ENCODE results near the gene RERG. TPM values are rescaled to one million over a fixed set of nuclear protein-coding genes. Genes with fewer than 3 reads are reported as not detected.

Gene RERG
- total RNA-seq, 8 experiments from 2014 or later: 0.18 to 23.5 (median 1.7) TPM

DNA sequence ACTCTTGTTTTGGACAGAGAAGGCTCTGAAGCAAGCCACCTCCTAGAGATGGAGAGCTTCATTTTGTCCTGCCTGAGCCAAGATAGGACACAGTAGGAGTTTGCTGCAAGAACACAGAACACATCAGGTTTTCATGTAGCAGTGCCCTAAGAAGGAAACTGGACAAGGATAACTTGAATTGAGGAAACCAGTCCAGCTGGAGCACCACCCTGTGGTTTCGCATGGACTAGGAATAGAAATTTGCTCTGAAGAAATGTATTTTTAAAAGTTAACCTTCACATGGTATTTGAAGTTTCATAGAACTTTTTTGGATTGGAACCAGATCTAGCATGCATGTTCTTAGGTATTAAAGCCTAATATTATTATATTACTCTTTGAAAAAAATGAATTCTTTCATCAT, 68.8 kb downstream of the RERG start:
- H3K27ac ChIP-seq: no peak overlapping the region
- in situ Hi-C loops (cut with MboI; ENCODE audit: low pct_unique_long_range_greater_than_20kb in 2 of 9, low sequenced_read_pairs in 9 of 9, unreplicated experiment in 9 of 9): no loop called here
- peak in 3 of 8 experiments; percentile 38 to 61 (median 40) for ATAC-seq (replicated peaks in 6 of 8)

DNA sequence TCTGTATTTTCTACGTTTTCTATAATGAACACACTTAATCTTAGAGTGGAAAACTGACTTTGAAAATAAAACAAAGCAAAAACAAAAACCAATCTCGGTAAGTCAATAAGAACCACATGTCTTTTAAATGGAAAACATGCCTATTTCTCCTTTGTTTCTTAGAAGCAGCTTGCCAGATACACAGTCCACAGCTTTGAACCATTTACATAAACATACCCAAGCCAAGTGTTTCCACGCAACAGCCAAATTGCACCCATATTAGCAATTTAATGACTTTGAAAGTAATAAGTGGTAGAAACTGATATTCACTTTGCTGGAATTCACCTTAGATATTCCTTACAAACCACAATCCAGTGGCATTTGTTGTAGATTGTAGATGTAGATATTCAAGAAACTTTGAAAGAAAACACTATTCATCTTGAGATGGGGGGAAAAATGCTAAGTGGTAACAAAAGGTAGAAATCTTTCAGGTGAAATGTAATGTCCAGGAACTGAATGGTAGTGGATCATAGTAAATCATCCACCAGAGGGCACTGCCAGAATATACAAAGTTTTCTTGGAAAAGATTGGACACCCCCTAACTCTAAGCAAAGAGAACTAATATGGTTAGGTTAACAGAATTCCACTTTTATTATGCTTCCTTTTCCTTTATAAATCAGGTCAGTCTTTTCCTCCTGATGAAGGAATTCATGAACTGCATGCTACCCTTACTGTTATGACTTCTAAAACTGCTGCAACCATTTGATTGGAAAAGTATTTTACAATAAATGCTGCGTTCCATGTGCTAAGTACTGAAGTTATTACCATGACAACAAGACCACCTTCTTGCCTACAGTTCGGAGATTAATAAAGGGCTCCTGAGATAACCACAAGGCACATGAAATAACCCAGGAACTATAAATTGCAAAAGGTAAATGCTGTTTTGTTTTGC, 69.8 kb downstream of the RERG start:
- peaks cover 0 to 11% of the 10 kb centered on the region in 2 donors for H3K4me1 ChIP-seq (replicated peaks in 1 of 2)
- in situ Hi-C loops (cut with MboI; ENCODE audit: low pct_unique_long_range_greater_than_20kb in 2 of 9, low sequenced_read_pairs in 9 of 9, unreplicated experiment in 9 of 9): no loop called here
- H3K27ac ChIP-seq: no peak overlapping the region
- H3K4me3 ChIP-seq: no peak overlapping the region
- ATAC-seq (replicated peaks in 6 of 8): peak in 5 of 8 experiments; percentile 55 to 76 (median 66)
- WGBS, 10 experiments: 10 to 81% (median 49%) methylated on average over 2 to 5 of the region's 5 CpGs

More for the DNA sequence above, 68.8 kb downstream of the RERG start:
- Histone ChIP-seq H3K4me3 (no peak overlapping the region), H3K4me1 (replicated peaks in 1 of 2) (peaks cover 5 to 18% of the 10 kb centered on the region in 2 donors)
- WGBS, 10 experiments: 0 to 100% (median 80%) methylated on average over 1 of the region's 1 CpG; no CpG with 5 or more reads in 1 of the 10 experiments

DNA sequence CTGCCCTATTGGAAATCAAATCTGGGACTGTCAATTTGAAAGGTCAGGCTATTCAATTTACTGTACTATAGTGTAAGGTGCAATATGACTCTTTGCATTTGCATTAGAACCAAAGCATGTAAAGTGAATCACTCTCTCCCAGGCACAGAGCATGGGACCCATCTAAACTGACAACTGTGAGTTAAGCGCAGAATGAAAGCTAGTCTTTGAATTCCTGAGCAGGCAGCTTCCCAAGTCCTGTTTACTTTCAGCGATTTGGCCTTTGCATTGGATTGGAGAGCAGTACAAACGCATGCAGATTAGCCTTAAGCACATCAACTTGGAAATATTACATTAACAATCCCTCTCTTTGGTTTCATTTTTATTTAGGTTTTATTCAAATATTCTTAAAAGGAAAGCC, 74.6 kb downstream of the RERG start:
- ATAC-seq (replicated peaks in 6 of 8): peak in 6 of 8 experiments; percentile 25 to 74 (median 32)
- Histone ChIP-seq H3K4me1 (replicated peaks in 1 of 2) (peaks cover 0 to 5% of the 10 kb centered on the region in 2 donors), H3K27ac (no peak overlapping the region), H3K4me3 (no peak overlapping the region)
- in situ Hi-C loops (cut with MboI; ENCODE audit: low pct_unique_long_range_greater_than_20kb in 2 of 9, low sequenced_read_pairs in 9 of 9, unreplicated experiment in 9 of 9): loop anchor here in 1 of 9 experiments (25.0 kb wide), 1 partner anchor 366 kb away; no protein-coding TSS in a partner anchor
- WGBS, 10 experiments: 27 to 90% (median 70%) methylated on average over 1 to 3 of the region's 3 CpGs; no CpG with 5 or more reads in 1 of the 10 experiments

- H3K4me1 ChIP-seq (replicated peaks in 1 of 2): no peaks in the 10 kb centered on the region
- in situ Hi-C loops (cut with MboI; ENCODE audit: low pct_unique_long_range_greater_than_20kb in 2 of 9, low sequenced_read_pairs in 9 of 9, unreplicated experiment in 9 of 9): loop anchor here in 1 of 9 experiments (25.0 kb wide), 1 partner anchor 369 kb away; no protein-coding TSS in a partner anchor
- H3K27ac ChIP-seq: no peak overlapping the region
- H3K4me3 ChIP-seq: no peak overlapping the region
- ATAC-seq (replicated peaks in 6 of 8): no peak
These were observed 77.8 kb downstream of the RERG start for GRCh38 chr12:15143467-15143866.

GRCh38 chr12:15142711-15143110, 78.5 kb downstream of the RERG start:
- in situ Hi-C loops (cut with MboI; ENCODE audit: low pct_unique_long_range_greater_than_20kb in 2 of 9, low sequenced_read_pairs in 9 of 9, unreplicated experiment in 9 of 9): loop anchor here in 1 of 9 experiments (25.0 kb wide), 1 partner anchor 370 kb away; no protein-coding TSS in a partner anchor
- Histone ChIP-seq H3K4me1 (replicated peaks in 1 of 2) (no peaks in the 10 kb centered on the region), H3K27ac (no peak overlapping the region), H3K4me3 (no peak overlapping the region)
- WGBS, 10 experiments: 65 to 100% (median 83%) methylated on average over 1 to 2 of the region's 2 CpGs; no CpG with 5 or more reads in 3 of the 10 experiments
- ATAC-seq (replicated peaks in 6 of 8): no peak

GRCh38 chr12:15131431-15131830, 89.8 kb downstream of the RERG start:
- ATAC-seq (replicated peaks in 6 of 8): peak in 3 of 8 experiments; percentile 27 to 96 (median 91)
- no peak overlapping the region for H3K27ac ChIP-seq
- no peaks in the 10 kb centered on the region for H3K4me1 ChIP-seq (replicated peaks in 1 of 2)
- no peak overlapping the region for H3K4me3 ChIP-seq
- WGBS, 10 experiments: 0 to 82% (median 58%) methylated on average over 1 to 3 of the region's 3 CpGs; no CpG with 5 or more reads in 3 of the 10 experiments
- in situ Hi-C loops (cut with MboI; ENCODE audit: low pct_unique_long_range_greater_than_20kb in 2 of 9, low sequenced_read_pairs in 9 of 9, unreplicated experiment in 9 of 9): loop anchor here in 1 of 9 experiments (25.0 kb wide), 1 partner anchor 381 kb away; no protein-coding TSS in a partner anchor

- no peak for ATAC-seq (replicated peaks in 6 of 8)
- Histone ChIP-seq H3K4me1 (replicated peaks in 1 of 2) (no peaks in the 10 kb centered on the region), H3K4me3 (no peak overlapping the region), H3K27ac (no peak overlapping the region)
- in situ Hi-C loops (cut with MboI; ENCODE audit: low pct_unique_long_range_greater_than_20kb in 2 of 9, low sequenced_read_pairs in 9 of 9, unreplicated experiment in 9 of 9): loop anchor here in 1 of 9 experiments (25.0 kb wide), 1 partner anchor 382 kb away; no protein-coding TSS in a partner anchor
These were observed 90.7 kb downstream of the RERG start for GRCh38 chr12:15130541-15130940.

GRCh38 chr12:15123401-15123800, 97.8 kb downstream of the RERG start:
- H3K4me3 ChIP-seq: no peak overlapping the region
- in situ Hi-C loops (cut with MboI; ENCODE audit: low pct_unique_long_range_greater_than_20kb in 2 of 9, low sequenced_read_pairs in 9 of 9, unreplicated experiment in 9 of 9): loop anchor here in 1 of 9 experiments (25.0 kb wide), 1 partner anchor 111 kb away; no protein-coding TSS in a partner anchor
- H3K27ac ChIP-seq: no peak overlapping the region
- peaks cover 0 to 6% of the 10 kb centered on the region in 2 donors for H3K4me1 ChIP-seq (replicated peaks in 1 of 2)
- ATAC-seq (replicated peaks in 6 of 8): no peak

DNA sequence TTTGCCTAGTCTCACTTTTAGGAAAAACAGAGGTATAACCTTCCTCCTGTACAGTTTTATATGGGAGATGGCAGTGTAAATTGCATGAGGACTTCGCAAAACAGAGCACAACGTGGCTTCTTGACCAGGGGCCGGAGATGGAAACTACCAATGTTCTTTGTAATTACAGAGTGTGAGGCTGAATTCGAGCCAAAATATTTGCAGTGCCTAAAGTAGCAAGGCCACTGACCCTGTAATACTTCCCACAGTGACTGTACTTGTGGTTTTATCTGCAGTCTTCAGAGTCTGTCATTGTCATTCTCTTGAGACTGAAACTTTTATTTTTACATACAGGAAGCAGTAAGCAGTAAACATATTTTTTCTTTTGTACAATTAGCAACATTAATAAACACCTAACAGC, 98.9 kb downstream of the RERG start:
- H3K4me1 ChIP-seq (replicated peaks in 1 of 2): peaks cover 0 to 6% of the 10 kb centered on the region in 2 donors
- ATAC-seq (replicated peaks in 6 of 8): no peak
- in situ Hi-C loops (cut with MboI; ENCODE audit: low pct_unique_long_range_greater_than_20kb in 2 of 9, low sequenced_read_pairs in 9 of 9, unreplicated experiment in 9 of 9): loop anchor here in 1 of 9 experiments (25.0 kb wide), 1 partner anchor 110 kb away; no protein-coding TSS in a partner anchor
- 31 to 100% (median 80%) methylated on average over 1 to 4 of the region's 4 CpGs; no CpG with 5 or more reads in 1 of the 10 experiments for WGBS, 10 experiments
- no peak overlapping the region for H3K4me3 ChIP-seq
- H3K27ac ChIP-seq: no peak overlapping the region

- peaks cover 0 to 10% of the 10 kb centered on the region in 2 donors for H3K4me1 ChIP-seq (replicated peaks in 1 of 2)
- in situ Hi-C loops (cut with MboI; ENCODE audit: low pct_unique_long_range_greater_than_20kb in 2 of 9, low sequenced_read_pairs in 9 of 9, unreplicated experiment in 9 of 9): loop anchor here in 1 of 9 experiments (25.0 kb wide), 1 partner anchor 107 kb away; no protein-coding TSS in a partner anchor
- no peak overlapping the region for H3K27ac ChIP-seq
- 0 to 56% (median 14%) methylated on average over 1 of the region's 1 CpG; no CpG with 5 or more reads in 3 of the 10 experiments for WGBS, 10 experiments
- H3K4me3 ChIP-seq: no peak overlapping the region
- ATAC-seq (replicated peaks in 6 of 8): peak in 5 of 8 experiments; percentile 65 to 98 (median 72)
These were observed 102.3 kb downstream of the RERG start for GRCh38 chr12:15118955-15119354.

GRCh38 chr12:15116983-15117382, 104.2 kb downstream of the RERG start:
- Histone ChIP-seq H3K4me1 (replicated peaks in 1 of 2) (peaks cover 0 to 10% of the 10 kb centered on the region in 2 donors), H3K27ac (no peak overlapping the region), H3K4me3 (no peak overlapping the region)
- 0 to 100% (median 82%) methylated on average over 1 of the region's 1 CpG for WGBS, 10 experiments
- no peak for ATAC-seq (replicated peaks in 6 of 8)
- in situ Hi-C loops (cut with MboI; ENCODE audit: low pct_unique_long_range_greater_than_20kb in 2 of 9, low sequenced_read_pairs in 9 of 9, unreplicated experiment in 9 of 9): loop anchor here in 1 of 9 experiments (25.0 kb wide), 1 partner anchor 105 kb away; no protein-coding TSS in a partner anchor

DNA sequence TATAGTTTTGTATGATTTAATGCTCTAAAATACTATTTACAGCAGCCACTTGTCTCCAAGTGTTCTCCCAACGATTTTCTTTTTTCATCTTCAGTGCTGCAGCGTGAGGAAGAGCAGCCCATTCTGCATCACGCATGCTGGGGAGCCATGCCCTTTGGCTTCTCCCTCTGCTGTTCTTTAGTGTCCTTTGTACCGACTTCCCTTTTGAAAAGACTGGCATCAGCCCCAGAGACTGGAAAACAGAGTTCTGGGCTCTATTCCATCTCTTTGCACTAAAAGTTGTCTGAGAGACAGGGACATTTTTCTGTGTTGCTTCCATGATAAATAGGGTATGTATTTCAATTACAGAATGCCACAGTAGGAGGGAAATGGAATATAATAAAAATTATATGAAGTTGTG, 105.1 kb downstream of the RERG start:
- 0 to 47% (median 18%) methylated on average over 1 to 4 of the region's 4 CpGs; no CpG with 5 or more reads in 2 of the 10 experiments for WGBS, 10 experiments
- in situ Hi-C loops (cut with MboI; ENCODE audit: low pct_unique_long_range_greater_than_20kb in 2 of 9, low sequenced_read_pairs in 9 of 9, unreplicated experiment in 9 of 9): loop anchor here in 1 of 9 experiments (25.0 kb wide), 1 partner anchor 104 kb away; no protein-coding TSS in a partner anchor
- peak in 2 of 8 experiments; percentile 37 to 88 for ATAC-seq (replicated peaks in 6 of 8)
- no peak overlapping the region for H3K4me3 ChIP-seq
- peaks cover 0 to 10% of the 10 kb centered on the region in 2 donors for H3K4me1 ChIP-seq (replicated peaks in 1 of 2)
- no peak overlapping the region for H3K27ac ChIP-seq

GRCh38 chr12:15115434-15115833, 105.8 kb downstream of the RERG start:
- ATAC-seq (replicated peaks in 6 of 8): no peak
- no peak overlapping the region for H3K27ac ChIP-seq
- in situ Hi-C loops (cut with MboI; ENCODE audit: low pct_unique_long_range_greater_than_20kb in 2 of 9, low sequenced_read_pairs in 9 of 9, unreplicated experiment in 9 of 9): loop anchor here in 1 of 9 experiments (25.0 kb wide), 1 partner anchor 103 kb away; no protein-coding TSS in a partner anchor
- peaks cover 0 to 10% of the 10 kb centered on the region in 2 donors for H3K4me1 ChIP-seq (replicated peaks in 1 of 2)
- 78 to 100% (median 89%) methylated on average over 1 to 3 of the region's 3 CpGs for WGBS, 10 experiments
- no peak overlapping the region for H3K4me3 ChIP-seq

All from motor neuron (in vitro differentiated cells).